ENCODE data around the gene HES7.

DNA sequence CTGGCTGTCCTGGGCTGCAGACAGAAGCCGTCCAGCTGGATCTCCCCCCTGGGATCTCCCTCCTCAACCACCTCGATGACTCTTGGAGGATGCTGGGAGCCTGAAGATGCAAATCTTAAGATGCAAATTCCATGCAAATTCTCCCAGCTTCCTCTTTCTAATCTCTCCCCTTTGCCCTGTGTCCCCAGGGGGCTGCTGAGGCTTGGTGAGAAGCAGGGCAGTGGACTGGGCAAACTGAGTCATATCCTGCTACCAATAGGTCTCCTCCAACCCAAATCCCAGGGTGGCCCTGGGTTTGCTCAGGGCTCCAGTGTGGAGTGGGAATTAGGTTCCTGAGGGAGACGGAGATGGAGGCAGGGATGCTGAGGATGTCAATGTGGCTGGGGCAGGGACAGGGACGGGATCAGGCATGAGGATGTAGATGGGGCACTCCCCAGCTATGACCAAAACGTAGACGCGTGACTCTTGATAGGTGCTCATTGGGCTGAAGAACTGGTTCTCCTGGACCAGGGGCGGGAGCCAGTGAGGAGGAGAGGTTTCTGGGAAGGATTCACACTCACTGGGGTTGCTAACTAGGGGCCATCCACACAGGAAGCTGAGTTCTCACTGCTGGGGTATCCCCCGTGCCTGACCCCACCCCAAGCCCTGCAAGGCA, 32.7 kb downstream of the HES7 start:
- TF ChIP-seq, protein P1, sequence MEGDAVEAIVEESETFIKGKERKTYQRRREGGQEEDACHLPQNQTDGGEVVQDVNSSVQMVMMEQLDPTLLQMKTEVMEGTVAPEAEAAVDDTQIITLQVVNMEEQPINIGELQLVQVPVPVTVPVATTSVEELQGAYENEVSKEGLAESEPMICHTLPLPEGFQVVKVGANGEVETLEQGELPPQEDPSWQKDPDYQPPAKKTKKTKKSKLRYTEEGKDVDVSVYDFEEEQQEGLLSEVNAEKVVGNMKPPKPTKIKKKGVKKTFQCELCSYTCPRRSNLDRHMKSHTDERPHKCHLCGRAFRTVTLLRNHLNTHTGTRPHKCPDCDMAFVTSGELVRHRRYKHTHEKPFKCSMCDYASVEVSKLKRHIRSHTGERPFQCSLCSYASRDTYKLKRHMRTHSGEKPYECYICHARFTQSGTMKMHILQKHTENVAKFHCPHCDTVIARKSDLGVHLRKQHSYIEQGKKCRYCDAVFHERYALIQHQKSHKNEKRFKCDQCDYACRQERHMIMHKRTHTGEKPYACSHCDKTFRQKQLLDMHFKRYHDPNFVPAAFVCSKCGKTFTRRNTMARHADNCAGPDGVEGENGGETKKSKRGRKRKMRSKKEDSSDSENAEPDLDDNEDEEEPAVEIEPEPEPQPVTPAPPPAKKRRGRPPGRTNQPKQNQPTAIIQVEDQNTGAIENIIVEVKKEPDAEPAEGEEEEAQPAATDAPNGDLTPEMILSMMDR (IDR thresholded peaks at IDR 0.05), result no peak
- no peak for TF ChIP-seq POLR2AphosphoS5 (IDR thresholded peaks at IDR 0.05)
- no peak for TF ChIP-seq POLR2A (IDR thresholded peaks at IDR 0.05; ENCODE audit: low read depth)

Data from esophagus muscularis mucosa (tissue), 3 donors.